Measurements from ENCODE around the gene SERP1.
"Not testable (repeated sequence)": the region's sequence is repeated elsewhere in the genome, so short reads cannot be mapped to it uniquely, and the experiment has no call there.

The SERP1 gene

GRCh38 chr3:150540297-150540696, 6.0 kb downstream of the SERP1 start:
- DNase-seq (ENCODE audit: low read depth in 2 of 2, low spot score in 1 of 2) = no peak

- no peak for DNase-seq (ENCODE audit: low read depth in 2 of 2, low spot score in 1 of 2)
Observed at GRCh38 chr3:150538324-150539208, 7.7 kb downstream of the SERP1 start.

DNA sequence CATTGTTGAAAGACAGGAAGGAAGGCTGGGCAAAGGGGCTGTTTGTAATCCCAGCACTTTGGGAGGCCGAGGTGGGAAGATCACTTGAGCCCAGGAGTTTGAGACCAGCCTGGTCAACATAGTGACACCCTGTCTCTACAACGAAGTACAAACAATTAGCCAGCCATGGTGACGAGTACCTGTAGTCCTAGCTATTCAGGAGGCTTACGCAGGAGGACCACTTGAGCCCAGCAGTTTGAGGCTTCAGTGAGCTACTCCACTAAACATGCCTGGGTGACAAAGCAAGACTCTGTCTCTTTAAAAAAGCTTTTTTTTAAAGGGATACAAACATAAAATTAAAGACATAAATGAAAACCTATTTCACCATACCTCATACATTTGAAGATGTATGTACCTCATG, 11.1 kb downstream of the SERP1 start:
- no peak for DNase-seq (ENCODE audit: low read depth in 2 of 2, low spot score in 1 of 2)

DNA sequence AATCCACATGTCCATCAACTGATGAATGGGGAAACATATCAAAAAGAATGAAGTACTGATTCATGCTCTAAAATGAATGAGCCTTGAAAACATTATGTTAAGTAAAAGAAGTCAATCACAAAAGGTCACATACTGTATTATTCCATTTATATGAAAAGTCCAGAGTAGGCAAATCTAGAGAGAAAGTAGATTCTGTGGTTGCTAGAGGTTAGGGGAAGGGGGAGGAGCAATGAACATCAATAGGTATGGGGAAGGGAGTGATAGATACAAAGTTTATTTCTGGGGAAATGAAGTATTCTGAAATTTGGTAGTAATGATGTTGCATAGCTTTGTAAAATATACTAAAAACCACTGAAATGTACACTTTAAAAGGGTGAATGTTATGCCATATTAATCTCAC, 14.5 kb downstream of the SERP1 start:
- no peak for DNase-seq (ENCODE audit: low read depth in 2 of 2, low spot score in 1 of 2)

DNA sequence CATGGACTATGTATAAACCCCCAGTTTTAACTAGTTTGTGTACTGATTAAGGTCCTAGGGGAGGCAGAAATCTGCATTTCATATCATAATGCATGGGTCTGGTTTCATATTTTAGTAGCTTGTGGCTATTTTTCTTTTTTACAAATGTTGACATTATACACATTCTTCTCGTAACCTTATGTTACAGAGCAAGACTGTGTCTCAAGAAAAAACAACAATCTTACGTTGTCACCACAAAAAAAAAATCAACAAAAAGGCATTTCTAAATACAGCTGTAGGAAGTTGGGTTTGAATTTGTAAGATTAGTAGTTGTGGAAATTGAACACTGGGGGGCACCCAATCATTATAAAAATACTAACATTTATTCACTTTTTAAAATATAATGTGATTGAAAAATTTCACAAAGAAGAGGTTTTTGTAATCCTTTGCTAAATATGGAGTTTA, 17.9 kb downstream of the SERP1 start:
- DNase-seq (ENCODE audit: low read depth in 2 of 2, low spot score in 1 of 2) = no peak

DNA sequence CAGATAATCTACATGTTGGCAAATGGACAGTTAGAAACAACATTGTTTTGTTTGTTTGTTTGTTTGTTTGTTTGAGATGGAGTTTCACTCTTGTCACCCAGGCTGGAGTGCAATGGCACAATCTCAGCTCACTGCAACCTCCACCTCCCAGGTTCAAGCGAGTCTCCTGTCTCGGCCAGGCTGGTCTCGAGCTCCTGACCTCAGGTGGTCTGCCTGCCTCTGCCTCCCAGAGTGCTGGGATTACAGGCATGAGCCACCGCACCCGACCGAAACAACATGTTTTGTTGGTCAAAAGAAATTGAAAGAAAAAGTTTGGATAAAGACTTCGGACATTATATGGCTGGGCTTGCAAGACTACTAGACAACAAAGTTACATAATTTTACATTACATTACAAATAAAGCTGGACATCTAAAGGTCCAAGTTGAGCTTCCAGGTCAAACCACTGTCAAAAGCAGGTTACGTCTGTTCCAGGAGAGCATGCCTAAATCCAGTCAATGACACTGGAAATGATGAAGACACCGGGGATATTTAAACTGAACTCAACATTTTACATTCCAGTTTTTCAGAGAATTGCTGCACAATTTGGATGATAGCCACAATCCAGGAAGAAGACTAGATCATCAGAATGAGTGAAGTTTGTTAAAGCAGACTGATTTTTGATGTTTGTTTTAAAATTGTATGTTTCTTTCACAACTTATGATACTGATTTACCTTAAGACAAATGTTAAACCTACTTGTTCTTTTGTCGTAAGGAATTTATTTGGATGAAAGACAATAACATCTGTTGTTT, 18.6 kb downstream of the SERP1 start:
- no peak for DNase-seq (ENCODE audit: low read depth in 2 of 2, low spot score in 1 of 2)

DNA sequence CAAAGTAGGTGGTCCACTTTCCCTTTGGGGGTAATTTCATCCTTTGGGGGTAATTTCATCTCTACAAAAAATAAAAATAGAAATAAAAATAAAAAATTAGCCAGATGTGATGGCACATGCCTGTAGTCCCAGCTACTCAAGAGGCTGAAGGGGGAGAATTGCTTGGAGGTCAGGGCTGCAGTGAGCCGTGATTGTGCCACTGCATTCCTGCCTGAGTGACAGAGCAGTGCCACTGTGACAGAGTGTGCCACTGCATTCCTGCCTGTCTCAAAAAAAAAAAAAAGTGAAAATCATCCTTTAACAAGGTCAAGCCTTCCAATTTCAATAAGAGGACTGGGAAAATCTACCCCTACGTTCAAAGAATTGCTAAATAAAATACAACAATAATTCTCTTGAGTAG, 22.8 kb downstream of the SERP1 start:
- DNase-seq (ENCODE audit: low read depth in 2 of 2, low spot score in 1 of 2) = no peak

DNA sequence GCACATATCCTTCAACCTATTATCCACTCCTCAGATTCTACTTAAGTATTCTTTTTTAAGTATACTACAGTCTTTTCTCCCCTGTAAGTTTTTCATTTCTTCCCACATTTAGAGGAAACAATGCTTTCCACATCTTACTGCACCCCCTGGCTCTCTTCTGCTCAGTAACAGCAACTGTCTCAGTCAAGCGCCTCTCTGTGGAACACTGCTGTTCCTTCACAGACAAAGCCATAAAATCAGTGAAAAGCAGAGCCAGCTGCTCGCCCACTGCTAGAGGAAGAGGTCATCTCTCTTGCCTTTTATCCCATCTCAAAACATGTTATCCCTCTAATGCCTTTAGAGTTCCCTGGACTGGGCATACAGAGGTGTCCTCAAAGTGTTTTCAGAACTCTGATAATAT, 24.8 kb downstream of the SERP1 start:
- DNase-seq (ENCODE audit: low read depth in 2 of 2, low spot score in 1 of 2) = no peak

DNA sequence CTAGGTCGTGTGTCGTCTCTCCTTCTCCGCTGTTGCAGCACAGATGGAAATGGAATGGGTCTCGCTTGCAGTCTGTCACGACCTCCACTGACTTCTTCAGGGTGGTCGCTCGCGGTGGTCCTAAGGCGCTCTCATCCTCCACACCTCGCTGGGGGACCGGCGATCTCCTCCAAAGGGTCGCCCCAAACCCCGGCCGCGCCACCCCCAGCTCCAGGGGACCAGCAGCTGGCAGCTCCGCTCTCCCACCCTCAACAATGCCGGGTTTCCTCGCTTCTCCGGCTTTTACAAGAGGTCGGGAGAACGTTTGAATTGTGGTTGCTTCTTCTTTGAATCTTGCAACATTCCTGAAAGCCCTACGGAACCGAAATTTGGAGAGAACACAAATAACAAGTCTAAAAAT, 25.9 kb downstream of the SERP1 start:
- no peak for DNase-seq (ENCODE audit: low read depth in 2 of 2, low spot score in 1 of 2)

DNA sequence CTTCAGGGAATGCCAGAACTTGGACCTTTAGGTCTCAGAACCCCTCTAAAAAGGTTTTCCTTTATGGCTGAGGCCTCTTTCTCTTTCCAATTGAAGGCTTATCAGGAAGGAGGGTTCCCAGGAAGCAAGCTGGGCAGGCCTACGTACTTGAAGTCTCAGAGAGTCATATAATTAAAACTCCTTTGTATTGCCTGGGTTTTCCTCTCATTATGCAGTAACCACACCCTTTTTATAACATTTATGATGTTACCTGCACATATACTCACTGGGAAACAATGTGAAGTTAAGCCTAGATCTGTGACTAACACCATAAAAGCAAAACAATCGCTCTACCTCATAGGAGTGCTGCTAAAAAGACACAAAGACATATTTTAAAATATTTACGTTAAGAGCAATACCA, 27.3 kb downstream of the SERP1 start:
- no peak for DNase-seq (ENCODE audit: low read depth in 2 of 2, low spot score in 1 of 2)

DNA sequence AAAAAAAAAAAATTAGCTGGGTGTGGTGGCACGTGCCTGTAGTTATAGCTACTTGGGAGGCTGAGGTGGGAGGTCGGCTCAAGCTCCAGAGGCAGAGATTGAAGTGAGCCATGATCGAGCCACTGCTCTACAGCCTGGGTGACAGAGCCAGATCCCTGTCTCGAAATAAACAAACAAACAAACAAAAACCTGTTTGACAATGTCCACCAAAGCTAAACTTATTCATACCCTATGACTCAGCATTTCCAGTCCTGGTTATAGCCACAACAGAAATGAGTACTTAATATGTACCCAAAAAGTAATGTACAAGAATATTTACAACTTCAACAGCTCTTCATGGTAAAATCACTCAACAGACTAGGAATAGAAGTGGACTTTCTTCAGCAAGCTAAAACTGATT, 31.1 kb downstream of the SERP1 start:
- DNase-seq (ENCODE audit: low read depth in 2 of 2, low spot score in 1 of 2) = no peak

- no peak for DNase-seq (ENCODE audit: low read depth in 2 of 2, low spot score in 1 of 2)
Observed at GRCh38 chr3:150511122-150511821, 35.0 kb downstream of the SERP1 start.

GRCh38 chr3:150509780-150510179, 36.5 kb downstream of the SERP1 start:
- no peak for DNase-seq (ENCODE audit: low read depth in 2 of 2, low spot score in 1 of 2)

GRCh38 chr3:150508401-150508800, 37.9 kb downstream of the SERP1 start:
- no peak for DNase-seq (ENCODE audit: low read depth in 2 of 2, low spot score in 1 of 2)

GRCh38 chr3:150504483-150504882, 41.8 kb downstream of the SERP1 start:
- DNase-seq (ENCODE audit: low read depth in 2 of 2, low spot score in 1 of 2) = no peak

DNA sequence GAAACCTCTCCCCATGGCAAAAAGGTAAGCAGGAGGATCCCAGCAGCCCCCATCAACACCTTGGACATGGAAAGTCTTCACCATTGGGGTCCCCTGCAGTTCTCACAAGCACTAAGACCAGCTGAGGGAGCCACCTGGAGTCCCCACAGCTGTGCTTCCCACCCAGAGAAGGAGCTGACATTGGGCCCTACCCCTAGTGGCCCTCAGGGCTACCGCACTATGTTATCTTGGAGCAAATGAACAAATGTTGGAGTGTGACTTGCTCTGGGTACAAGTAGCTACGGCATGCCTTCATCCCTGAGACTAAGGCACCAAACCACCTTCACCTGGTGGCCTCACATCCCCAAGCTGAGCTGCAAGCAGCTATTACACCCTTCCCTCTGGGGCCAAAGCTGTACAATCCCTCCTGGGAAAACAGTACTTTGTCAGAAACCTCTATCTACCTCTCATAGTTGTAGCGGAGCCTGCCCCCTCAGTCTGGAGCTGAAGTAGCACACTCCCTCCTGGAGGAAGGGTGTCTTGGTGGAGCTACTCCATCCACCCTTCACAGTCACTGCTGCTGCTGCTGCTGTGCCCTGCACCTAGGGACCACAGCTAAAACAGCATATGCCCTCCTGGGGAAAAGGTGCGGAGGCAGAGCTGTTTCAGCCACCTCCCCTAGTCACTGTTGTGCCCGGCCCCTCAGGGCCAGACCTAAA, 42.7 kb downstream of the SERP1 start:
- no peak for DNase-seq (ENCODE audit: low read depth in 2 of 2, low spot score in 1 of 2)

GRCh38 chr3:150500960-150501359, 45.3 kb downstream of the SERP1 start:
- not testable (repeated sequence) for DNase-seq (ENCODE audit: low read depth in 2 of 2, low spot score in 1 of 2)

GRCh38 chr3:150497956-150498355, 48.3 kb downstream of the SERP1 start:
- DNase-seq (ENCODE audit: low read depth in 2 of 2, low spot score in 1 of 2) = no peak

- no peak for DNase-seq (ENCODE audit: low read depth in 2 of 2, low spot score in 1 of 2)
Observed at GRCh38 chr3:150495563-150496168, 50.6 kb downstream of the SERP1 start.

GRCh38 chr3:150495149-150495548, 51.1 kb downstream of the SERP1 start:
- no peak for DNase-seq (ENCODE audit: low read depth in 2 of 2, low spot score in 1 of 2)
